HG03439 (cell line): ENCODE data around the gene FUT3.
"Not testable (repeated sequence)": the region's sequence is repeated elsewhere in the genome, so short reads cannot be mapped to it uniquely, and the experiment has no call there.

ENCODE experiments used
- ATAC-seq: cut with Tn5 transposase; IDR thresholded peaks from one replicate; pipeline ENCODE4 v1.9.1; 2021; ENCODE audit warnings: mild to moderate bottlenecking, moderate library complexity; ENCODE audit not compliant: unreplicated experiment

The FUT3 gene

DNA sequence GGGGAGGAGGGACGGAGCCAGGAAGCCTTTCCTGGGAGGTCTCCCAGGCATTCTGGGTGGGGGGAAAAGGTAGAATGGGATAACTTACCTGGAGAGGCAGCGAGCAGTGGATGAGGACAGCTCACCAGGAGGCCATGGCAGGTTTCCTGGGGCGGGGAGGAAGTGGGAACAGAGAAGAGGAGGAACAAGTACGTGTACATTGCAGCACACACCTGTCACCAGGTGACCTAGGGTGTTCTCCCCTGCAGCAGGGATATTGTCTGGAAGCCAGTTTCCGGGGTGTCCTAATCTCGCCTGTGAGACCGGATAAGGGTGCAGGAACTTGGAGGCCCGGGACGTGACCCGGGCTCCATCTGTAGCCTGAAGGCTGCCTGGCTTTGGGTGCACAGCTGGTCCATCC, at the start of gene FUT3:
Gene FUT3, minus strand, starts transcription at position 148 of the 400 bp plus-strand sequence.
- ATAC-seq = no peak

DNA sequence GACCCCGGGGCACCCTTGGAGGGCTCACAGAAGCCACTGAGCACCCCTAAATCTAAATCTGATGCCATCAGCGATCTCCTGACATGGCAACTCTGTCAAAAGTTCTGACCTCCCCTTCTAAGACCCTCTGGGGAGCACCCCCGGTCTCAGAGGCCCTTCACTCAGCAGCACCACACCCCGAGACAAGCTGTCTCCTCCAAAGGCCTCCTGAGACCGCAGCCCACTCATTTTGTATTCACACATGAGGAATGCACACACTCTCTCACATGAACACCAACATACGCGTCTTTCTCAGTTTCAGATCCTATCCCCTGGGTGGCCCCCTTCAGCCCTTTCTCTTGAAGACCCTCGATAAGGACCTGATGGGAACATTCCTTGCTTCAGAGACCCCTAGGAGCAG, 49.7 kb upstream of the FUT3 start:
- no peak for ATAC-seq

DNA sequence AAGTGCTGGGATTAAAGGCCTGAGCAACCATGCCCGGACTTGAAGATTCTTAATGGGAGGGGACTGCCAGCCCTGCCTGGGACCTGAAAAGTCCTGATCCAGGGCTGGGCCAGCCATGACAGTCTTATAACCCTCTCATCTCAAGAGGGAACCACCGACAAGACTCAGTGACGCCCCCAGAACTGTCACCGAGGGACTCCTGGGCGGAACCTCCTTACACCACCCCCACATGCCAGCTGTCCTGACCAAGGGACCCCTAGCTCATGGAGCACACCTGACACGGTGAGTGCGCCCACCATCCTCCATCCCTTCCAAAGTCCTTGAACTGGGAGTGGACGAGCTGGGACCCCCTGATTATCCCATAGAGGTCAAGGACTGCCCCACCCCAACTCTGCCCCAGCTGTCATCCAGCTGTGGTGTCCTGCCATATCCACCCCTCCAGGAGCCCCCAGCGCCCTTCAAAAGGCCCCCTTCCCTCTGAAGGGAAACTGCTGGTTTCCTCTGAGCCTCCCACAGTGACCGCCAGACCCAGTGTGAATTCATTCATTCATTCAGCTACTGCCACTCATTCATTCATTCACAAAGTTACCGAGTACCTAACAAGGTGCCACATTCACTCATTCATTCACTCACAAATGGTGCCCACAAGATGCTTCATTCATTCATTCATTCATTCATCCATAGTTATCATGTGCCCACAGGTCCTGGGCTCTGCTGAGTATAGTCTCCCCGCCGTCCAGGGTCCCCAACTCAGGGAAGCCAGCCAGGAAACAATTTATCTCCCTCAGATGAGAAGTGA, 48.7 kb upstream of the FUT3 start:
- no peak for ATAC-seq

DNA sequence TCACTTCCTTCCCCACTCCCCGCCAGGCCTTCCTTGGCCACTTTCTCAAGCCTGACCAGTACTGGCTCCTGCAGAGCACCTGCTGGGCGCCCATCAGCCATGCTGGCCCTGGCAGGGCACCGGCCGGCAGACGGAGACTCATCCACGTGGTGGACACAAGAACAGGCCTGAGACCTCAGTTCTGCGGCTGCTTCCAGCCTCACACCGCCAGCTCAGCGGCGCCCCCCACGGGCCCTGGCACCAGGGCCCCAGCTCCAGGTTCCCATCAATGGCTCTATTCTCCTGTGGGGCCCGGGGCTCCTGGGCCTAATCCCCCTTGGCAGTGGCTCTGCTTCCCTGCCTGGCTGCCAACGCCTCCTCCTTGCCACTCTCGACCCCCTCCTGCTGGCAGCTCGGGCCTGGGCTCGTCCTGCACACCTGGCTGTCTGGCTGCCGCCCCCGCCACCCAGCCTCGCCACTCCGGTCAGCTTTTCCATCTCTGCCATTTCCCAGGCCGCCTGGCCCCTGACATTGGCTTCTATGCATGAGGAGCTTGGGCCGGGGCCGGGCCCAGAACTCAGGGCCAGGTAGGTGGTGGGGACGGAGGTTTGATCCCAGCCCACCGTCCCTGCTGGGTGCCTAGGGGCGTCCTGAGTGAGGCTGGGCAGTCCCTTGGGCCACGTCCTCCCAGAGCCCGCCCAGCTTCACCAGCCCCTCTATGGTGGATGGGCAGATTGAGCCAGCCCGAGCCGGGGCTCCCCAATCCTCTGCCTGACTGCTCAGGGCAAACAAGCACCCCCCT, 46.1 kb upstream of the FUT3 start:
- ATAC-seq = no peak

DNA sequence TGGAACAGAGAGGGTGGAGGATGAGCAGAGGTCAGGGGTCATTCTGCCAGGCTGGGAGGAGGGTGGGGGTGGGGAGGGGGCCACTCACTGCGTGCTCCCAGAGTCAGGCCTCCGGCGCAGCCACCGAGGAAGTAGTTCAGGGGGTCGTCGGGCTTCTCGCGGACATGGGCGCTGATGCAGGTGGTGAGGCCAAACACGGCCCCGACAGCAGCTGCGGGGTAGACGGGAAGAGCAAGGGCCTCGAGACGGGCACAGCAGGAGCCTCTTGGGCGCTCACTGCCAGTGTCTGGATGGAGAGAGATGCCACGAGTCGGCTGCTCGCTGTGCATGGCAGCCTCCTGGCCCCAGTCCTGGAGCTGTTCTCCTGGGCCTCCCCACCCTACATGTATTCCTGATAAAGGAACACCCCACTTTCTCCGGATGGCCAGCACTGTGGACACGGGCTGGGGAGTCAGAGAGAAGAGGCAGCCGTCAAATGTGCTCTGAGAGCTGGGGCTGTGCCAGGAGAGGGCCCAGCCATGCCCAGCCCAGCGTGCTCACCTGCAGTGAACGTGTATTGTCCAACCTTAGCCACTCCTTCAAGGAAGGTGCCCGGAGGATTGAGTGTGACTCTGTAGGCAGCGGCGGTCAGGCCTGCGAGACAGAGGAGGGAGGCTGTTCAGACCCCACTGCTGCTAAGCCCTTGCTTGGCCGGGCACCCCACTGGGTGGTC, 45.3 kb upstream of the FUT3 start:
- ATAC-seq = no peak

DNA sequence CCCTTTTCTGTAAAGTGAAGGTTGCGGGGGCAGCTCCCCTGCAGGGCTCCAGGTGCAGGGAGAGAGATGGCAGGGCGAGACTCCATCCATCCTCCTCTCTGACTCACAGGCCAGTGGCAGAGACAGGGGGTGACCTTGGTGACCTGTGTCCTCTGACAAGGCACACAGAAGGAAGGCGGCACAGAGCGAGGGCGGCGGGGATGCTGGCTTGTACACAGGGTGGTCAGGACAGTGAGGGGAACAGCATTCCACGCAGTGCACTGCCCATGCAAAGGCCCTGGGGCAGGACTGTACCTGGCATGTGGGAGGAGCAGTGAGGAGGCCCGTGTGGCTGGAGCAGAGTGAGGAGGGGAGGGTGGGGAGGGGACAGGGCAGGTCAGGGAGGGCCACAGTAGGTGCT, 44.6 kb upstream of the FUT3 start:
- no peak for ATAC-seq

DNA sequence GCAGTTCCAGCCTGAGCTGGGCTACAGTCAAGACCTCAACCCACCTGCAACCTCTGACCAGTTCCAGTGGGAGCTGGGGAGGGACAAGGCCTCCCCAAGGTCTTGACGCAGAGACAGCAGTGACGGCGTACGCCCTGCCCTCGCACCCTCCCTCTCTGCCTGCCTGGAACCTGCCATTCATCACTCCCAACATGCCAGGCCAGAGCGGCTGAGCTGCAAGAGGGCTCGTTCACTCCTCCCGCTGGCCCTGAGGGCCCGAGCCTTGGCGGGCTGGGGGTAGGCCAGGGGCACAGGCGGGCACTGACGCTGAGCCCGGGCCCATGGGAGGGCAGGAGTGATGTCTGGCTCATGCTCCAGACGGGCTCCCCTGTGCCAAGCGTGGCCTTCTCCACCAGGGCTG, 44.2 kb upstream of the FUT3 start:
- no peak for ATAC-seq

DNA sequence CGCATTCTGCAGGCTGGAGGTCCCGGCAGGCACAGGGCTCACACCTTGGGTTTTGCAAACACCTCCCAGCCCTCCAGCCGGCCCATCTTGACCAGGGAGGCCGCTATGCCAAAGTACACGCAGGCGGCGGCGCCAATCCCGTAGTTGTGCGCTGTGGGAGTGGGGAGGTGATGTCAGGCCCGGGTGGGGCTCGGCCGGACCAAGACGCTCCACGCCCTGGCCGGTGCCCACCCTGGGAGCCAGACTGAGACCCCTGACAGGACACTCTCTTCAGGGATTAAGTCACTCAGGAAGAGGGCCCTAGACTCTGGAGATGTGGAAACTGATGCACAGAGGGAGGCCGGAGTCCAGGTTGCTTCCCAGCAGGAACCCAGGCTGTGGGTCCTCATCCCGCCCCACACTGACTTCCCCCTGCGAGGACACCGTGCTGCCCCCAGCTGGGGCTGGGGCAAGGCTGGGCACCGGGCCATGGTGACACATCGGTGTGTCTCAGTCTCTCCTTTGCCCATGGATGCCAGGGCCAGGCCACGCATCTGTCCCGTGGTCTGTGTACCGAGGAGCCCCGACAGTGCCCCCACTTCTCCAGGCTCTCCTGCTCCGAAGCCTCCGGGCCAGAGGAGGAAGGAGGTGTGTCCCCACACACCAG, 43.6 kb upstream of the FUT3 start:
- ATAC-seq = no peak

DNA sequence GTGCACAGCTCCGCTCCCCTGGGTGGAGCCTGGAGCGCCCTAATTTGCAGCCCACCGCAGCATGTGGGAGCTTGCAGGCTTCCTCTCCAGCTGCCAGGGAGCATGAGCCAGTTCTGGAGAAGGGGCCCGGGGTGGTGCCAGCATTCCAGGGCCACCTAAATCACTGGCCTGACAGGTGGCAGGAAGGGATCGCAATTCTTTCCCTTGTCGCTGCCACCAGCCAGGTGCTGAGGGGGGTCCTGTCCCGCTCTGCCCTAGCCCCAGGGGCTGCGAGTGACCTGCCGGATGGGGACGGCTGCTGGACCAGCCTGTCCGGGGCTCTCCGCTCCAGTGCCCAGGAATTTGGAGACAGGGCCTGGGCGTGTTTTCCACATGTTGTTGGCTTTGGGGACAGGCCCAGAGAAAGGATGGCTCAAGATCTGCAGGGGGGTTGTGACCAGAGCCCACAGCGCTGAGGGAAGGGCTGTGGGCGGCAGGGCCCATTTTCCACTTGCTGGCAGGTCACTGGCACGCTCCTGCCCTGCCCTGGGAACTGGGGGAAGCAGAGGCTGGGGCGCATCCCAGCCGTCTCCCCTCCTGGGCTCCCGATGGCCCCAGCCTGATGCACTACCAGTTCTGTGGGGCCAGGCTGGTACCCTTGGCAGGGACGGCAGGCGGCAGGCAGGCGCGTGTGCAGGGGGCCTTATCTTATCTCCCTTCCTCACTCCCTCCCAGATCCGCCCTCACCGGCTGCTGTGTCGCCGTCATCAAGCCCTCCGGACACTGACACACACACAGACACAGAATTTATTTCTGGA, 42.9 kb upstream of the FUT3 start:
- no peak for ATAC-seq

DNA sequence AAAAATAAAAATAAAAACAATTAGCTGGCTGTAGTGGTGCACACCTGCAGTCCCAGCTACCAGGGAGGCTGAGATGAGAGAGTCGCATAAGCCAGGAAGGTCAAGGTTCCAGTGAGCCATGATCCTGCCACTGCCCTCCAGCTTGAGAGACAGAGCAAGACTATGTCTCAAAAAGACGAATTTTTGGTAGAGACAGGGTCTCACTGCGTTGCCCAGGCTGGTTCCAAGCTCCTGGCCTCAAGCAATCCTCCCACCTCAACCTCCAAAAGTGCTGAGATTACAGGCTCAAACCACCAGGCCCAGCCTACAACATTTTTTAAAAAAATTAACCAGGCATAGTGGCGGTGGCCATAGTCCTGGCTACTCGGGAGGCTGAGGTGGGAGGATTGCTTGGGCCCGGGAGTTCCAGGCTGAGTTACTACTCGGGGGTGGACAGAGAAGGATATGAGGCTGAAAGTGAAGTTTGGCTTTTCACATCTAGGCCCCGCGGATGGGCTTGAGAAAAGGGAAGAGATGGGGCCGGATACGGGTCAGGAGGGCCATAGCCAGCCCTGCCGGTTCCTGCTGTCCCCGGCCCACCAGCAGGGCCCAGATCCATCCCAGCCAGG, 42.2 kb upstream of the FUT3 start:
- ATAC-seq = no peak

DNA sequence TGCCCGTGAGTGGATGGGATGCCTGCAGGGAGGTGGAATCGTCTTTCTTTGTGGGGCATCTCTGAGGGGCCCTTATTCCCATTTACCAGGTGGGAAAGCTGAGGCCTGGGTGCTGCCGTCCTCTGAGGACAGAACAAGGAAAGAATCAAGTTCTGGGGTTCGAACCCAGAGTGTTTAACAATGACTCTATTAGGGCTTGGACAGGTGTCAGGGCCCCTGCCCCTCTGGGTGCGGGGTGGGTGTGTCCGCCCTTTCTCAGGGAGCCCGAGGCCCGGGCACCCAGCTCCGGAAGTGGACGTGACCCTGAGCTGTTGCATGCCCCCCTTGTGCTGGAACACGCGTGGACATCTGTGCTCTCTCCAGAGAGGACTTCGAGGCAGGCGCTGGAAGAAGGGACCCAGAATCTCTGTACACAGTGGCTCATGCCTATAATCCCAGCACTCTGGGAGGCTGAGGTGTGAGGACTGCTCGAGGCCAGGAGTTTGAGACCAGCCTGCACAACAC, 41.6 kb upstream of the FUT3 start:
- ATAC-seq = no peak

DNA sequence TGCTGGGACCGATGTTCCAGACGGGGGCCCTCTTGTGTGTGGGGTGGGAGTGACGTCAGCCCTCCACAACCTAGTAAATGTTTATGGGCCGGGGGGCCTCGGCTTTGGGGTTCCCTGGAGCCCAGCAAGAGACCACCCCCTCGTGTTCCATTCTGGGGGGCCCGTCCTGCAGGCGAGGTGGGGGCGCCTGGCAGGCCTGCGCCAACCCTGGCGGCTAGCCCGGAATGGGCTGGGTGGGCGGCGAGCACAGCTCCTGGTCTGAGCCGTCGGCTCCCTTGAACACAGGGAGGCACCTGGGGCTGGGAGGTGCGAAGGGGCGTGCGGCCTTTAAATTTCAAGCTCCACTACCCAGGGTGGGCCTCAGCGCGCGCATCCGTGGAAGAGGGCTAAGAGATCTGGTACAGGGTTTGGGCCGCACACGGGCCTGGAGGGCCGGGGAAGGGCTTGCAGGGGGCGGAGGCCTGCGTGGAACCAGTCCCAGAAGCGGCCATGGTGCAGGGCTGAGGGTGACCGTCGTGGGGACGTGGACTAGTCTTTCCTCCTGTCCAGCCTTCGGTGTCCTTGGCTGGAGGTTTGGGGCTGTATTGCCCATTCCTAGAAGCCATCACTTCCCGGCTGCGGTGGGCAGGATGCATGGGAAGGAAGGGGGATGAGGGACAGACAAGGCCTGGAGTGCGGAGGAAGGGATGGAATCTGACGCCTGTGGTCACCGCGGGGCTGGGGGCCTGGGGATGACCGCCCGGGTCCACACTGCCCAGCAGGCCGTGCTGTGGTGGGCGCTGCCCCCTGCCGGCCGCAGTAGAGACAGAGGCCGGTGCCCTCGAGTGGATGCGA, 40.9 kb upstream of the FUT3 start:
- no peak for ATAC-seq

DNA sequence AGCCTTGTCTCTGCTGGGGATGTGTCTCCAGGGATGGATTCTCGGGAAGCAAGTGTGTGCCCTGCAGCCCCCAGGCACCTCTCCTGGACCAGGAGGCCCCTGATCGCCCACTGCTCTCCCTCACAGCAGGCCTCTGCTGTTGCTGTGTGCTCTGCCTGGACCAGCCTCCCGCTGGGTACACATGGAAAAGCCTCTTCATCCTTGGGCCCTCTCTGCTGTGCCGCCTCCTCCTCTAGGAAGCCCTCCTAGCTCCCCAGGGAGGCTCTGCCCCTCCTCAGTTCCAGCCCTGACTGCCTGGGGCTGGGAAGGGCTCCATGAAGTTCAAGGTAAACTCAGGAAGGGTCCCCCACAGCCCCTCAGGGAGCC, 40.3 kb upstream of the FUT3 start:
- no peak for ATAC-seq

DNA sequence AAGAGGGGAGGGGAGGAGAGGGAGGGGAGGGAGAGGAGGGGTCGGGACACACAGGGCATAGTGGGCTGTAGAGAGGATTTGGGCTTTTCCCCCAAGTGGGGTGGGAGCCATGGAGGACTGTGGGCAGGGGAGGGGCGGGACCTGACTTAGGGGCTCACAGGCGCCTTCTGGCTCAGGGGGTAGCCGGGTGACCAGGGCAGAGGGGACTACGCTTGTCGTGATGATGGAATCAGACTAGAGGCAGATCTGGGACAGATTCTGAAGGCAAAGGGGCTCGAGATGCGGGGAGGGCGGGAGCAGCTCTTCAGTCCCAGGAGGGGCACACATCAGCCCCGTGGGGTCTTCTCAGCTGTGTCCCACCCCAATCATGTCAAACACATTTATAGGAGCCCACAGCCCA, 38.9 kb upstream of the FUT3 start:
- ATAC-seq = no peak

DNA sequence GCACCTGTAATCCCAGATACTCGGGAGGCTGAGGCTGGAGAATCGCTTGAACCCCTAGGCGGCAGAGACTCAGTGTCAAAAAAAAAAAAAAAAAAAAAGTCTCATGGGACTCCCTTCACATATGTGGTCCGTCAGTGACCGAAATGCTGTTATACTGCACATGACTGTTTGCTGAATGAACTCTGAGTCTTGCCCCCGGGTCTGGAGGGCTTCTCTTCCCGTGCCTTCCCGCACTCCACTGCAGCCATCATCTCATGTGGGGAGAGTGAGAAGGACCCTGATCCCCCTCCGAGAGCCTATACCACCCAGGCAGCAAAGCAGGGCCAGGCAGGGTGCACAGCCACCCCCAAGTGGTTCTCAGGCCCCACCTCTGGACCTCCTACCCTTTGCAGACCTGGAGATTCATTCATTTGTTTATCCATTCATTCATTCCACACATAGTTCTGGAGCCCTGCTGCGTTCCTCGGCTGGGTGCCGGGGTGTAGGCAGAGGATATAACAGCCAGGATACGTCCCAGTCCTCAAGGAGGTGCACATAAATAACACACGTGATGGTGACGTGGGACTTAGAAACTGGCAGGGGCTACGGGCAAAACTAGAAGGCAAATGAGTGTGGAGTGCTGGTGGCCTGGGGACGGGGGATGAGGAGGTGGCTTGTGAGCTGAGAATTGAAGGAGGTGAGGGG, 38.2 kb upstream of the FUT3 start:
- ATAC-seq = no peak

DNA sequence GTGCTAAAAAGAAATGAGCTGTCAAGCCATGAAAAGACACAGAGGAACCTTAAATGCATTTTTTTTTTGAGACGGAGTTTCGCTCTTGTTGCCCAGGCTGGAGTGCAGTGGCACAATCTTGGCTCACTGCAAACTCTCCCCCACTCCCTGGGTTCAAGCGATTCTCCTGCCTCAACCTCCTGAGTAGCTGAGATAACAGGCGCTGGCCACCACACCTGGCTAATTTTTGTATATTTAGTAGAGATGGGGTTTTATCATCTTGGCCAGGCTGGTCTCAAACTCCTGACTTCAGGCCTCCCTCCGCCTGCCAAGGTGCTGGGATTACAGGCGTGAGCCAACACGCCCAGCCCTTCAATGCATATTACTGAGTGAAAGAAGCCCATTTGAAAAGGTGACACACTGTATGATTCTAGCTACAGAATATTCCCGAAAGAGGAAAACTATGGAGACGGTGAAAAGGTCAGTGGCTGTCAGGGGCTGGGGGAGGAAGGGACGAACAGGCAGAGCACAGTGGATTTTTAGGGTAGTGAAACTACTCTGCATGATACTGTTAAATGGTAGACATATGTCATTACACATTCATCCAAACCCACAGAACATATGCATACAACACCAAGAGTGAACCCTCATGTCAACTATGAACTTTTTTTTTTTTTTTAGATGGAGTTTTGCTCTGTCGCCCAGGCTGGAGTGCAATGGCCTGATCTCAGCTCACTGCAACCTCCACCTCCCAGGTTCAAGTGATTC, 33.0 kb upstream of the FUT3 start:
- ATAC-seq = not testable (repeated sequence)

DNA sequence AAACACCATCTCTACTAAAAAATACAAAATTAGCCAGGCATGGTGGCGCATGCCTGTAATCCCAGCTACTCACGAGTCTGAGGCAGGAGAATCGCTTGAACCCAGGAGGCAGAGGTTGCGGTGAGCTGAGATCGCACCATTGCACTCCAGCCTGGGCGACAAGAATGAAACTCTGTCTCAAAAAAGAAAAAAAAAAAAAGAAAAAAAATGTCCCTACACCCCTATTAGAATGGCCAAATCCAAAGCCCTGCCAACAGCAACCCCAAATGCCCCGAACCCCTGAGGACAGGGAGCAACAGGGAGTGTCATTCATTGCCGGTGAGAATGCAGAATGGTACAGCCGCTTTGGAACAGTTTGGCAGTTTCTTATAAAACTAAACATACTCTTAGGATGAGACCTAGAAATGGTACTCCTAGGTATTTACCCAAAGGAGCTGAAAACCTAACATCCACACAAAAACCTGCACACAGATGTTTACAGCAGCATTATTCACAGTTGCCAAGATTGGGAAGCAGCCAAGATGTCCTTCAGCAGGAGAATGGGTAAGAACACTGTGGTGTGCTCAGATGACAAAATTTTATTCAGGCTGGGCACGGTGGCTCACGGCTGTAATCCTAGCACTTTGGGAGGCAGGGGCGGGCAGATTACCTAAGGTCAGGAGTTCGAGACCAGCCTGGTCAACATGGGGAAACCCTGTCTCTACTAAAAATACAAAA, 32.1 kb upstream of the FUT3 start:
- not testable (repeated sequence) for ATAC-seq
